Progenitor cell of endocrine pancreas (in vitro differentiated cells): Measurements from ENCODE around the gene DRC7. TPM values are rescaled to one million over a fixed set of nuclear protein-coding genes. Genes with fewer than 3 reads are reported as not detected.
A peak's percentile ranks its signal among the peaks of the same experiment; 100 is the strongest.

Experiments used
- DNase-seq: peaks from one replicate; pipeline ENCODE4 v3.0.0; 2021; ENCODE audit warnings: low spot score; ENCODE audit not compliant: unreplicated experiment
- H3K27ac Mint-ChIP-seq: 2 replicates; pipeline ENCODE4 v1.8.0; 2021; ENCODE audit warnings: mild to moderate bottlenecking, moderate library complexity, mixed read lengths
- H3K27me3 Mint-ChIP-seq: 2 replicates; pipeline ENCODE4 v1.8.0; 2021; ENCODE audit warnings: mixed read lengths
- H3K36me3 Mint-ChIP-seq: 2 replicates; pipeline ENCODE4 v1.8.0; 2022; ENCODE audit warnings: mixed read lengths; ENCODE audit not compliant: insufficient read depth
- H3K4me1 Mint-ChIP-seq: 2 replicates; pipeline ENCODE4 v1.8.0; 2021; ENCODE audit warnings: low read depth, mixed read lengths
- H3K4me3 Mint-ChIP-seq: 2 replicates; pipeline ENCODE4 v1.8.0; 2021; ENCODE audit warnings: low read depth, mild to moderate bottlenecking, moderate library complexity, mixed read lengths
- H3K9me3 Mint-ChIP-seq: 2 replicates; pipeline ENCODE4 v1.8.0; 2021; ENCODE audit warnings: low read depth, mixed read lengths
- CTCF ChIP-seq: fragments of 200-600 bp; sonication (generic); IDR thresholded peaks from one replicate; pipeline ENCODE4 v1.5.0; 2021; ENCODE audit warnings: antibody characterized with exemption, mild to moderate bottlenecking; ENCODE audit not compliant: unreplicated experiment
- total RNA-seq: library from RNA; stranded (reverse); gene quantifications from 2 replicates; pipeline ENCODE4 v1.2.1, GENCODE V29; 2021

Gene DRC7
- total RNA-seq, 1 donor from 2014 or later: 6.8 TPM

GRCh38 chr16:57730771-57731730, 36.4 kb downstream of the DRC7 start:
- H3K4me1 Mint-ChIP-seq: peaks cover 7% of the 10 kb centered on the region
- H3K27ac Mint-ChIP-seq: no peak overlapping the region
- H3K36me3 Mint-ChIP-seq: peaks cover 3% of the 10 kb centered on the region
- no peak overlapping the region for H3K4me3 Mint-ChIP-seq
- H3K9me3 Mint-ChIP-seq: peaks cover 8% of the 10 kb centered on the region
- H3K27me3 Mint-ChIP-seq: no peaks in the 10 kb centered on the region
- TF ChIP-seq CTCF: no peak
- no peak for DNase-seq

- TF ChIP-seq CTCF: no peak
- Mint-ChIP-seq H3K4me3 (no peak overlapping the region), H3K27me3 (no peaks in the 10 kb centered on the region), H3K4me1 (peaks cover 15% of the 10 kb centered on the region), H3K9me3 (peaks cover 8% of the 10 kb centered on the region), H3K36me3 (peaks cover 3% of the 10 kb centered on the region), H3K27ac (no peak overlapping the region)
- DNase-seq: no peak
Measured at GRCh38 chr16:57732037-57732436, 37.4 kb downstream of the DRC7 start.

GRCh38 chr16:57732714-57733113, 38.1 kb downstream of the DRC7 start:
- no peak for DNase-seq
- H3K9me3 Mint-ChIP-seq: peaks cover 8% of the 10 kb centered on the region
- peaks cover 3% of the 10 kb centered on the region for H3K36me3 Mint-ChIP-seq
- H3K27ac Mint-ChIP-seq: no peak overlapping the region
- peak overlapping the region; percentile 14 for H3K4me3 Mint-ChIP-seq
- H3K4me1 Mint-ChIP-seq: peaks cover 20% of the 10 kb centered on the region
- TF ChIP-seq CTCF: no peak
- H3K27me3 Mint-ChIP-seq: no peaks in the 10 kb centered on the region

- no peak for DNase-seq
- Mint-ChIP-seq H3K9me3 (peaks cover 8% of the 10 kb centered on the region), H3K27ac (peak overlapping the region; percentile 99), H3K4me3 (peak overlapping the region; percentile 94), H3K4me1 (peaks cover 20% of the 10 kb centered on the region), H3K36me3 (peaks cover 3% of the 10 kb centered on the region), H3K27me3 (no peaks in the 10 kb centered on the region)
- no peak for TF ChIP-seq CTCF
Measured at GRCh38 chr16:57734308-57734924, 39.8 kb downstream of the DRC7 start.

- Mint-ChIP-seq H3K9me3 (peaks cover 8% of the 10 kb centered on the region), H3K4me3 (peak overlapping the region; percentile 94), H3K27ac (peak overlapping the region; percentile 99), H3K36me3 (peaks cover 3% of the 10 kb centered on the region), H3K4me1 (peaks cover 20% of the 10 kb centered on the region), H3K27me3 (no peaks in the 10 kb centered on the region)
- peak; percentile 97 for DNase-seq
- TF ChIP-seq CTCF: no peak
Measured at GRCh38 chr16:57734925-57735754, 40.5 kb downstream of the DRC7 start.
